Stomach (tissue), 4 donors: ENCODE measurements around the gene GZF1.

Experiments used
- EP300 ChIP-seq: sonication (generic); formaldehyde crosslinking; IDR thresholded peaks from one replicate; pipeline ENCODE4 v1.6.1; 2017; ENCODE audit warnings: antibody characterized with exemption
- POLR2A ChIP-seq, 4 donors: fragments of 450-650 bp; IDR thresholded peaks; one replicate each; pipeline ENCODE4 v1.6.1; 2016; ENCODE audit warnings: antibody characterized with exemption in 4 of 4, control low read depth in 2 of 4, mild to moderate bottlenecking in 1 of 4, moderate library complexity in 1 of 4
- TF ChIP-seq, protein P1 (sequence below), 7 experiments: fragments of 450-650 bp in 4 of 7; fragments of 200-600 bp in 3 of 7; sonication (generic) in 3 of 7; IDR thresholded peaks; one replicate each; pipeline ENCODE4 v1.5.1; 2016 to 2019; ENCODE audit warnings: antibody characterized with exemption in 7 of 7, control low read depth in 2 of 7, mild to moderate bottlenecking in 1 of 7

DNA sequence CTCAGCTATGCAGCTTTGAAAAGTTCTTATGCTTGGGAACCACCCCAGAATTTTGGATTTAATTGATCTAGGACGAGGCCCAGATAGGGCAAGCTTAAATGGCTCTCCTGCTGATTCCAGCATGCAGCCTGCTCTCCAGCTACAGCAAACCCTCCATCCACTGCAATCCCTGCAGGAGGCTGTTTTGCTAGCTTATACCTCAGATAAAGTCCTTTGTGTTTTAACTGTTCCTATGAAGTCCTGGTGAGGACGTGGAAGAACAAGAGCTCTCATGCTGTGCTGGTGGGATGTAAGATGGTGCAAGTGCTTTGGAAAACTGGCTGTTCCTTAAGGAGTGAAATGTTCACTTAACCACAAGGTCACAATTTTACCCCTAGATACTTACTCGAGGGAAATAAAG is 36.9 kb upstream of the GZF1 start:
- TF ChIP-seq, protein P1, sequence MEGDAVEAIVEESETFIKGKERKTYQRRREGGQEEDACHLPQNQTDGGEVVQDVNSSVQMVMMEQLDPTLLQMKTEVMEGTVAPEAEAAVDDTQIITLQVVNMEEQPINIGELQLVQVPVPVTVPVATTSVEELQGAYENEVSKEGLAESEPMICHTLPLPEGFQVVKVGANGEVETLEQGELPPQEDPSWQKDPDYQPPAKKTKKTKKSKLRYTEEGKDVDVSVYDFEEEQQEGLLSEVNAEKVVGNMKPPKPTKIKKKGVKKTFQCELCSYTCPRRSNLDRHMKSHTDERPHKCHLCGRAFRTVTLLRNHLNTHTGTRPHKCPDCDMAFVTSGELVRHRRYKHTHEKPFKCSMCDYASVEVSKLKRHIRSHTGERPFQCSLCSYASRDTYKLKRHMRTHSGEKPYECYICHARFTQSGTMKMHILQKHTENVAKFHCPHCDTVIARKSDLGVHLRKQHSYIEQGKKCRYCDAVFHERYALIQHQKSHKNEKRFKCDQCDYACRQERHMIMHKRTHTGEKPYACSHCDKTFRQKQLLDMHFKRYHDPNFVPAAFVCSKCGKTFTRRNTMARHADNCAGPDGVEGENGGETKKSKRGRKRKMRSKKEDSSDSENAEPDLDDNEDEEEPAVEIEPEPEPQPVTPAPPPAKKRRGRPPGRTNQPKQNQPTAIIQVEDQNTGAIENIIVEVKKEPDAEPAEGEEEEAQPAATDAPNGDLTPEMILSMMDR (IDR thresholded peaks at IDR 0.05), result no peak
- TF ChIP-seq POLR2A (IDR thresholded peaks at IDR 0.05) (no peak), EP300 (no peak)
